ENCODE measurements around the gene EDNRA.
"Not testable (repeated sequence)": the region's sequence is repeated elsewhere in the genome, so short reads cannot be mapped to it uniquely, and the experiment has no call there.

Gene EDNRA

GRCh38 chr4:147480891-147481576 is at the start of gene EDNRA:
Gene EDNRA (plus strand): TSS chr4:147481097. CDS start chr4:147485682, 4,585 bp downstream.
- DNase-seq, result no peak

GRCh38 chr4:147434370-147434769 is 46.5 kb upstream of the EDNRA start:
- DNase-seq, result not testable (repeated sequence)

DNA sequence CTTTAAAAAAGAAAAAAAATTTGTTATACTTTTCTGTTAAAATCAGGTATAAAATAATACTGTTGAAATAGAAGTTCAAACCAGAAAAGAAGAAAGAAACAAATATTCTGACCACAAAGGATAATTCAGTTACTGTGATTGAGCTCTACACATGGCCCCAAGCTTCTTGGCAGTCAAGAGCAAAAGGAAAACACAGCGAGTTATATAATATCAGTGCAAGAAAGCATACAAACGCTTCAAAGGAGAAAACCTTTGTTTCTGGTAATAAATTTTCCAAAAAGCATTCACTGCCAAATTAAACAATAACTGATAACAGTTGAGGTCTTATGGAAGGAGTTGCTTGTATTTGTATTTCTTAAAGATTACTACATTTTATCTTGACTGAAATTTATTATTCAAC is 40.5 kb upstream of the EDNRA start:
- no peak for DNase-seq

DNA sequence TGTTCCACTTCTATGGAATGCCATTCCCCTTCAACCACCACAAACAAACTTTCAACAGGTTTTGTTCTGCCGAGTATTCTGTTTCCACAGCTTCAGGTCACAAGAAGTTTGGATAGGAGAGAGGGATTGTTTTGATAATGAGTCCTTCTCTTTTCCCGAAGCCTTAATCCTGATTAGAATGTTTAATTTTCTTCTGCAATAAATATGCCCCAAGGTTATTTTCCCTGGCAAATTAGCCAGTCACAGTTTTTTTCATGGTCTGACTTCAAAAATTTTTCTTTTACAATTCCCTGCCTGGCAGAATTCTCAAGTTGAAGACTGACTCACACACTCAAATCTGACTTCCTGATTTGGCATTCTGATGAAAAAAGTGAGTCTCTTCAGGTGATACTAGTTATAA is 33.1 kb upstream of the EDNRA start:
- DNase-seq, result no peak

GRCh38 chr4:147453561-147454141 is 27.2 kb upstream of the EDNRA start:
- DNase-seq, result no peak

- DNase-seq, result no peak
These were observed 24.2 kb upstream of the EDNRA start for GRCh38 chr4:147456706-147457105.

GRCh38 chr4:147461161-147461560 is 19.7 kb upstream of the EDNRA start:
- DNase-seq, result no peak

- DNase-seq, result no peak
These were observed 17.8 kb upstream of the EDNRA start for GRCh38 chr4:147463065-147463464.

- DNase-seq, result no peak
These were observed 15.4 kb upstream of the EDNRA start for GRCh38 chr4:147465461-147465860.

GRCh38 chr4:147477439-147477838 is 3.5 kb upstream of the EDNRA start:
- no peak for DNase-seq

GRCh38 chr4:147479376-147479775 is 1.5 kb upstream of the EDNRA start:
- DNase-seq, result no peak

DNA sequence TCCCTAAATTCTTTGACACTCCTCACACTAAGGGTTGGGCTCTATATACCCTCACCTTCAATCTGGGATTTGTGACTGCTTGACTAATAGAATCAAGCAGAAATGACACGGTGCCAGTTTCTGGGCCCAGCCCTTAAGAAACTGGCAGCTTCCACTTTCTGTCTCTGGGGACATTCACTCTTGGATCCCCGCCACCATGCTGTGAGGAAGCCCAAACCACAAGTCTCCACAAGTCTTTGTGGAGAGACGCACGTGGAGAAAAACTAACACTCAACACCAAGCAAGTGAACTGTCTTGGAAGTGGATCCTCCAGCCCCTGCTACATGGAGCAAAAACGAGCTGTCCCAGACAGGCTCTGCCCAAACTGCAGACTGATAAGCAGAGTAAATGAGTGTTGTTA is 1.1 kb upstream of the EDNRA start:
- no peak for DNase-seq

DNA sequence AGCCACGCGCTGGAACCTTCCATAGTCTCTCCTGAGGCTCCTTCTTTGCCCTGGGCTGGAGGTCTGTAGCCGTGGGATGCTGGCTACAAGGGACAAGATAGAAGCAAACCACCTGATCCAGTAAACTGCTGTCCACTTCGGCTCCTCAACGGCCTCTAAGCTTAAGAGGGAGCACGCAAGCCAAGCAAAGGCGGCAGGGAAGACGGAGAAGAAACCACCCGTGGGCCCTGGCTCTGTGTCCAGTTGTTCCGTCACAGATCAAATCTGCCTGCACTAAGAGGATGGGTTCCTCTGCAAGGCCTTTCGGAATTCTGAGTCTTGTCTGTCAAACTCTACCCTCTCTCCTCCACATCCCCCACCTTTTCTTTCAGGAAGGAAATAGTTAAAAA is 401 bp upstream of the EDNRA start:
- no peak for DNase-seq

DNA sequence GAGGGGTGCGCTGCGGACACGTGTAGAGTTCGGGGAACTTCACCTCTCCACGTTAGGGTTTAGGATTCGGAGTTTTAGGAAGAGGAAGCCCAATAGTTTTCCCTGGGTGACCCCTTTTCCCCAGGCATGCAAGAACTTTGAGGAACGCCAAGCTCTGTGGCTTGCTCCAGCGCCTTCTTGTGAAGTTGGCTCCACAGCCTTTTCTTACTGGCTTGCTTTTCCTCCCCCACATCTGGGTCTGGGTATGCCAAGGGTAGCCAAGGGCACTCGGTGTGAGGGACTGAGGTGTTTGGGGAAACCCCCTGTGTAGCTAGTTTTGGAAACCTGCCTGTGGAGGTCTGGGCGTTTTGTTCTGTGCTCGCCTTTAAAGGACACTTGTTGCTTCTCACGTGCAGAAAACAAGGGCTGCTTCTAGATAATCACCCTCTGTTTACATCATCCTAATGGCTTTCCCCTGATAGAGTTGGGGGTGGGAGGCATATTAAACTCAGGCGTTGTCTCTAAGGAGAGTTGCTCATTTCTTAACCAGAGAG is 746 bp downstream of the EDNRA start:
- DNase-seq, result no peak

DNA sequence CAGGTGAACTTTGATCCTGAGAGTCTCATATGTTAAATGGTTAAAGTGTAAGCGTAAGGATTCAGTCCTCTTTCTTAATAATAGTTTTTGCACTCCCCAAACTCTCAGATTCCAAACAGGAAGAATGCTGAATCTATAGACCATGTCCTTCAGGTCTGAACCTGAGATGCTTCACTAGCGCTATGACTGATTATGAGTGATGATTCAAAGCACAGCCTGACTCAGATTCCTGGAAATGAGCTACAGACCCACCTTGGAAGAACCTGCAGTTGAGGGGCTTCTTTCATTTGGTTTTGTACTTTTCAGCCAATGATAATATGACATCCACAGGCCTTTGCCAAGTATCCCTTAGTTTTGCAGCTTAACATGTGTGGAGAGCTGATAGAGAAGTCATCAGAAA is 1.4 kb downstream of the EDNRA start:
- no peak for DNase-seq

- DNase-seq, result no peak
These were observed 4.3 kb downstream of the EDNRA start for GRCh38 chr4:147485167-147485566.

DNA sequence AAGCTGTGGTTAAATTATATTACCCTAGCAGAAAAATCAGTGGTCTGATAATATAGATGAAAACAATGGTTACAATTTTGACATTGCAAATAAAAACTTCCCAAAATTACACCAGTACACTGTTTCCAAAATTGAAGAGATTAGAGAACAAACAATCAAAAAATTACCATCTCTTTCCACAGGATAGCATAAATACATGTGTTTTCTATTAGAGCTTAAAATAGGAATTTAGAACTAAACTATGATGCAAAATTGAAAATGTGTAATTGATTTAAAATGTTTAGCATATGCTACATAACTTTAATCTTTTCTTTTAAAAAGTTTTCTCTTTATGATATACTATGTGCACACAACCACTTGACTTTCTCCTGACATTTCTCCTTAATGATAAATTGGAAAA is 6.7 kb downstream of the EDNRA start:
- no peak for DNase-seq

GRCh38 chr4:147488556-147488955 is 7.7 kb downstream of the EDNRA start:
- no peak for DNase-seq

DNA sequence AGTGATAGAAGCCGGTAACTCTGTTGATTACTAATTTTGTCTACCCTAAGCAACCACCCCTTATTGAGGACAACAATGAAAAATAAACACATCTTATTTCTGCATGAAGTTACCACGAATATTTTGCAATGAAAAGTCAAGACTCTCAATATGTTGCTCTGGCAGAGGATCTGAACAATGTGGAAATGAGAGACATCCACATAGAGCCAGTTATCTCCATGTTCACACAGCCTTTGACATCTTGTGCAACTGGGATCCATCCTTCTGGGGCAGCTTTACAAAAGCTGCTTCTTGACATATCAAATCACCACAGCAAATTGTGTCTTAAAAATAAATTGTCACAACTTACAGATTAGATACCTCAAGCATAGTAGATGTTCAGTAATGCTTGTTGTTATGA is 10.2 kb downstream of the EDNRA start:
- no peak for DNase-seq

DNA sequence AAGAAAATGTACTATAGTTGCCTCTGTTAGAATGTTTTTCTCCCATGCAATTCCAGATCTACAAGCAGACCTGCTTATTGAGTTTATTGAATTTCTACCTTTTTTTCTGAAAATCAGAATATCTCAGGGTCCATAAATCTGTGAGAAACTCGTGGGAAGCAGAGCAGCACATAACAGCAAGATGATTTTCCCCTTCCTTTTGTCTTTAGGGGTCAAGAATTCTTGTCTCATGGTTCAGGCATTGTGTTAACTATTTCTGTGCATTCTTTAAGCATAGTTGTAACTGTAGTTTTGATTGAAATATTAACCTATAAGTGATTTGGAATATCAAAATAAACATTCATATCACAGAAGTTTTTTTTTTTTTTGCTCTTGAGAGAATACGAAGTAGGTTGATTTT is 11.4 kb downstream of the EDNRA start:
- no peak for DNase-seq

- no peak for DNase-seq
These were observed 11.9 kb downstream of the EDNRA start for GRCh38 chr4:147492761-147493160.

DNA sequence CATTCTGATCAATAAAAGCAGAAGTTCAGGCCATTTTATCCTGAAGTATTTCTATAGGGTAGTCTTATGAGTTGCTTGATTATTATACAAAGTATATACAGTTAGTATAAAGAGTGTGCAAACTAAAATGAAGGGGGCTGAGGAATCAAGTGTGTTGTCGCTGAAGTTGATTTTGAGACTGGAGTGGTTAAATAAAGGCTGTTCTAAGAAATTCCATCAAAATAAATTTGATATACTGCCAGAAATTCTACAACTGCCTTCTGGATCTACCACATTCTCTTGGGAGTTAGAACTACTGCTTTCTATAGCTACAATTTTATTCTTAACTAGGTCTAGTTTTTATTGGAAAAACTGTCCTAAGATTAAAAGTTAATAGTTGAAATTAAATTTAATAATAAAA is 12.4 kb downstream of the EDNRA start:
- no peak for DNase-seq

DNA sequence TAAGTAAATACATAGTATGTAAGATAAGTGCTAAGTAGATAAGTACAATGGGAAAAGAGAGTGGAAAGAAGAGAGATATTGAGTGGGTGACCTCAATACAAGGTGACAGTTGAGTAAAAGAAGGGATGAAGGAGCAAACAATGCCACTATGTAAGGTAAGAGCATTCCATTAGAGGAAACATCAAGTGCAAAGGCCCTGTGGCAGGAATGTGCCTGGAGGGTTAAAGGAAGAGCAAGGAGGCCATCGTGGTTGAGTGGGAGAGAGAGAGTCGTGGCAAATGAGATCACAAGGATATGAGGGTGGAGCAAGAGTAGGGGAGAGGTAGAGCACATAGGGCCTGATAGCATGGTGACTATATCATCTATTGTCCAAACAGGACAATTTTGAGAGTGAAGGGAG is 13.4 kb downstream of the EDNRA start:
- no peak for DNase-seq

- DNase-seq, result no peak
These were observed 15.6 kb downstream of the EDNRA start for GRCh38 chr4:147496500-147496899.

Data from stimulated activated CD4-positive, alpha-beta T cell treated with anti-CD3 and anti-CD28 coated beads, Interleukin-4, amount 100 ng/mL, for 4 hours (primary cell).